Measurements from ENCODE around the gene TMEM150C. TPM values are rescaled to one million over a fixed set of nuclear protein-coding genes. Genes with fewer than 3 reads are reported as not detected.
A peak's percentile ranks its signal among the peaks of the same experiment; 100 is the strongest.

Gene TMEM150C
- total RNA-seq, 6 experiments from 2014 or later: 3.5 to 11.8 (median 6.8) TPM

- intact Hi-C loops (cut with DNase I): no loop called here
- ATAC-seq (no peak), DNase-seq (no peak)
- Histone ChIP-seq H3K36me3 (no peaks in the 10 kb centered on the region), H3K4me1 (peaks cover 0 to 13% (median 3%) of the 10 kb centered on the region in 4 donors), H3K27me3 (no peaks in the 10 kb centered on the region), H3K4me3 (no peak overlapping the region), H3K27ac (no peak overlapping the region), H3K9me3 (no peaks in the 10 kb centered on the region)
- TF ChIP-seq CTCF (IDR thresholded peaks at IDR 0.05) (no peak), POLR2A (IDR thresholded peaks at IDR 0.05) (no peak)
- WGBS (ENCODE audit: insufficient coverage, low coverage, low lambda C conversion rate, missing lambda C conversion rate): 73% methylated on average over 8 of the region's 8 CpGs
Observed at GRCh38 chr4:82587826-82588540, 26.2 kb upstream of the TMEM150C start.

- H3K4me3 ChIP-seq: no peak overlapping the region
- ATAC-seq: no peak
- TF ChIP-seq POLR2A (IDR thresholded peaks at IDR 0.05) (no peak), CTCF (IDR thresholded peaks at IDR 0.05) (no peak)
- 67% methylated on average over 1 of the region's 8 CpGs for WGBS (ENCODE audit: insufficient coverage, low coverage, low lambda C conversion rate, missing lambda C conversion rate)
- DNase-seq: no peak
- no peaks in the 10 kb centered on the region for H3K27me3 ChIP-seq
- H3K27ac ChIP-seq: no peak overlapping the region
- H3K9me3 ChIP-seq: no peaks in the 10 kb centered on the region
- no peaks in the 10 kb centered on the region for H3K36me3 ChIP-seq
- intact Hi-C loops (cut with DNase I): no loop called here
- H3K4me1 ChIP-seq: peaks cover 0 to 13% (median 3%) of the 10 kb centered on the region in 4 donors
Observed at GRCh38 chr4:82585690-82586435, 24.1 kb upstream of the TMEM150C start.

- TF ChIP-seq POLR2A (IDR thresholded peaks at IDR 0.05) (no peak), CTCF (IDR thresholded peaks at IDR 0.05) (no peak)
- no peak overlapping the region for H3K27ac ChIP-seq
- ATAC-seq (no peak), DNase-seq (no peak)
- H3K27me3 ChIP-seq: no peaks in the 10 kb centered on the region
- intact Hi-C loops (cut with DNase I): no loop called here
- H3K4me3 ChIP-seq: no peak overlapping the region
- H3K4me1 ChIP-seq: peaks cover 0 to 15% (median 3%) of the 10 kb centered on the region in 4 donors
- H3K9me3 ChIP-seq: no peaks in the 10 kb centered on the region
- no peaks in the 10 kb centered on the region for H3K36me3 ChIP-seq
- 54% methylated on average over 2 of the region's 3 CpGs for WGBS (ENCODE audit: insufficient coverage, low coverage, low lambda C conversion rate, missing lambda C conversion rate)
Observed at GRCh38 chr4:82584931-82585330, 23.1 kb upstream of the TMEM150C start.

GRCh38 chr4:82583897-82584587, 22.3 kb upstream of the TMEM150C start:
- Histone ChIP-seq H3K9me3 (no peaks in the 10 kb centered on the region), H3K4me3 (no peak overlapping the region), H3K4me1 (peaks cover 0 to 22% (median 3%) of the 10 kb centered on the region in 4 donors), H3K36me3 (no peaks in the 10 kb centered on the region), H3K27me3 (no peaks in the 10 kb centered on the region), H3K27ac (peak overlapping the region in 2 of 3 donors; percentile 10 to 54)
- intact Hi-C loops (cut with DNase I): no loop called here
- TF ChIP-seq POLR2A (IDR thresholded peaks at IDR 0.05): no peak
- no peak for TF ChIP-seq CTCF (IDR thresholded peaks at IDR 0.05)
- ATAC-seq (peak; percentile 58 to 82 (median 74)), DNase-seq (no peak)
- WGBS (ENCODE audit: insufficient coverage, low coverage, low lambda C conversion rate, missing lambda C conversion rate): 18% methylated on average over 5 of the region's 5 CpGs

Measured in right lobe of liver (tissue), 6 donors.